Sigmoid colon (tissue), 4 donors: ENCODE measurements around the gene OPRD1.

Source experiments
- EP300 ChIP-seq, 4 donors: sonication (generic); formaldehyde crosslinking; IDR thresholded peaks; one replicate each; pipeline ENCODE4 v1.6.1; 2017; ENCODE audit warnings: antibody characterized with exemption in 4 of 4
- TF ChIP-seq, protein P1 (sequence below), 4 experiments: fragments of 450-650 bp in 3 of 4; fragments of 200-600 bp in 1 of 4; IDR thresholded peaks; one replicate each; pipeline ENCODE4 v1.5.1; 2016 to 2019; ENCODE audit warnings: antibody characterized with exemption in 4 of 4, mild to moderate bottlenecking in 3 of 4, moderate library complexity in 2 of 4

DNA sequence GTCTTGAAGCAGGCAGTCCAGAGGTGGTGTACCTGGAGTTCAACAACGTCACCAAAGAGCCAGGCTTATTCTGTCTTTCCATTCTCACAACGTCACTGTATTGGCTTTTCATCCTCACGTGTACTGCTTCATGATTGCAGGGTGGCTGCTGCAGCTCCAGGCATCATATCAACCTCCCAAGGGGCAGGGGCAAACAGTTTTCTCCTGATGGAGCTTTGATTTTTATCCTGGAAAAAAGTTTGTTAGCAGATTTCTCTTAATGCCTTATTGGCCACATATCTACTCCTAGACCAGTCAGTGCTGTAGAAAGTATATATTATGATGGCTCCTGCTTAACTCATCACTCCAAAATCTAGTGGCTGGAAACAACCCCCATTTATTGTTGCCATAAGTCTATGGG, 8.3 kb upstream of the OPRD1 start:
- TF ChIP-seq, protein P1, sequence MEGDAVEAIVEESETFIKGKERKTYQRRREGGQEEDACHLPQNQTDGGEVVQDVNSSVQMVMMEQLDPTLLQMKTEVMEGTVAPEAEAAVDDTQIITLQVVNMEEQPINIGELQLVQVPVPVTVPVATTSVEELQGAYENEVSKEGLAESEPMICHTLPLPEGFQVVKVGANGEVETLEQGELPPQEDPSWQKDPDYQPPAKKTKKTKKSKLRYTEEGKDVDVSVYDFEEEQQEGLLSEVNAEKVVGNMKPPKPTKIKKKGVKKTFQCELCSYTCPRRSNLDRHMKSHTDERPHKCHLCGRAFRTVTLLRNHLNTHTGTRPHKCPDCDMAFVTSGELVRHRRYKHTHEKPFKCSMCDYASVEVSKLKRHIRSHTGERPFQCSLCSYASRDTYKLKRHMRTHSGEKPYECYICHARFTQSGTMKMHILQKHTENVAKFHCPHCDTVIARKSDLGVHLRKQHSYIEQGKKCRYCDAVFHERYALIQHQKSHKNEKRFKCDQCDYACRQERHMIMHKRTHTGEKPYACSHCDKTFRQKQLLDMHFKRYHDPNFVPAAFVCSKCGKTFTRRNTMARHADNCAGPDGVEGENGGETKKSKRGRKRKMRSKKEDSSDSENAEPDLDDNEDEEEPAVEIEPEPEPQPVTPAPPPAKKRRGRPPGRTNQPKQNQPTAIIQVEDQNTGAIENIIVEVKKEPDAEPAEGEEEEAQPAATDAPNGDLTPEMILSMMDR (IDR thresholded peaks at IDR 0.05), result no peak
- no peak for TF ChIP-seq EP300 (IDR thresholded peaks at IDR 0.05)
